Measurements from ENCODE around the gene KCTD1. TPM values are rescaled to one million over a fixed set of nuclear protein-coding genes. Genes with fewer than 3 reads are reported as not detected.

KCTD1 gene
- polyA plus RNA-seq (2013) = 2.8 TPM

DNA sequence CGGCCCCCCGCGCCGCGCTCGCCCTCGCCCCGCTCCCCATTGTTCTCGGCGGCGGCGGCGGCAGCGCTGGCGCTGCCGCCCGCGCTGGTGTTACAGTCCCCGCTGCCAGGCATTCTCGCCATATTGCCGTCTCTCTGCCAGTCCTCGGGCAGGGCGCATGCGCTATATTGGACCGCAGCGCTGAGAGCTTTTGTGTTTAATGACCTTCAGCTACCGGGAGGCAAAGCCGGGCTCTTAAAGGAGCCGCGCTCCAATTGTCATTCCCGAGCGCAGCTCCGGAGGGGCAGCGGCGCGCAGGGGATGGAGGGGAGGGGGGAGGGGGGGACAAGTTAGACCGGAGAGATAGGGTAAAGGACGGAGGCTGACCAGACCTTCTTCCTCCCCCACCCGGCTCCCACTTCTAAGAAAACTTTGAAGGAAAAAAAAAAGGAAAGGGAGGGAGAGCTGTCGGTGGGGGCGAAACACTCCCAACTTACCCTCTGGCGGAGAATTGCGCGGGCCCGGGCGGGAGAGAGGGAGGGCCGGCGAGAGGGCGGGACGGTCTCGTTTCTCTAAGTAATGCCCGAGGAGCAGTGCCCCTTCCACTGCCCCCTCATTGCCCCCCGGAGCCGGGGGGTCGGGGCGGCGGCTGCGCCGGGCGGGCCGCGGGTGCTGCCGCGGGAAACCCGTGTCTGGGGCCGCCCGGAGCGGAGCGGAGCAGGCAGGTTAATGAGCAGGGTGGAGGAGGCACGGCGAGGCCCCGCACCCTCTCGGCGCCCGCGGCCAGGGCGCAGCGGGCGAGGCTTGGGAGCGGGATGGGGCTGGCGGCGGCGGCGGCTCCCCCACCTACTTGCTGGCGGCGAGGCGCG is at the start of gene KCTD1:
TSS of gene KCTD1 (minus strand) at position 139 of the 848 bp plus-strand sequence. CDS start at position 122, 17 bp downstream.
- peaks cover 0 to 5% (median 0%) of the 10 kb centered on the region in 5 experiments for H3K9me3 ChIP-seq (ENCODE audit: control extremely low read depth in 1 of 5, control insufficient read depth in 4 of 5, insufficient read depth in 2 of 5, low read depth in 1 of 5, low read length in 4 of 5)
- CTCF ChIA-PET = interaction anchor here (1.0 to 2.6 kb wide), 3 partner anchors 14 to 165 kb away, joined by 3 to 8 read pairs (median 3); no protein-coding TSS in a partner anchor
- POLR2A ChIA-PET = no interaction called here
- H3K4me3 ChIP-seq (ENCODE audit: control insufficient read depth in 1 of 7, extremely low read depth in 1 of 7, insufficient read depth in 4 of 7, low read depth in 2 of 7, low read length in 6 of 7) = peak within 1 kb of the TSS; percentile 31 to 85 (median 72)
- DNase-seq = peak; percentile 83 to 90 (median 90)
- H3K27ac ChIP-seq (ENCODE audit: insufficient read depth in 1 of 2, low read depth in 1 of 2, low read length in 2 of 2, poor library complexity in 1 of 2, severe bottlenecking in 2 of 2) = no peak within 1 kb of the TSS
- 0% methylated on average over 49 of the region's 88 CpGs for WGBS (ENCODE audit: insufficient coverage)
- H3K4me1 ChIP-seq (ENCODE audit: control extremely low read depth in 1 of 4, control insufficient read depth in 4 of 4, insufficient read depth in 4 of 4, low read length in 3 of 4) = peaks cover 0 to 42% (median 30%) of the 10 kb centered on the region in 4 experiments
- peaks cover 14 to 61% (median 33%) of the 10 kb centered on the region in 5 experiments for H3K27me3 ChIP-seq (replicated peaks in 2 of 5; ENCODE audit: control insufficient read depth in 4 of 5, insufficient read depth in 5 of 5, low read length in 4 of 5)
- H3K36me3 ChIP-seq (ENCODE audit: control insufficient read depth in 4 of 4, insufficient read depth in 4 of 4, low read length in 3 of 4) = no peaks in the 10 kb centered on the region

- Histone ChIP-seq H3K36me3 (ENCODE audit: control insufficient read depth in 4 of 4, insufficient read depth in 4 of 4, low read length in 3 of 4) (no peaks in the 10 kb centered on the region), H3K4me3 (ENCODE audit: control insufficient read depth in 1 of 7, extremely low read depth in 1 of 7, insufficient read depth in 4 of 7, low read depth in 2 of 7, low read length in 6 of 7) (no peak overlapping the region), H3K27me3 (replicated peaks in 2 of 5; ENCODE audit: control insufficient read depth in 4 of 5, insufficient read depth in 5 of 5, low read length in 4 of 5) (peaks cover 0 to 8% (median 5%) of the 10 kb centered on the region in 5 experiments), H3K4me1 (ENCODE audit: control extremely low read depth in 1 of 4, control insufficient read depth in 4 of 4, insufficient read depth in 4 of 4, low read length in 3 of 4) (no peaks in the 10 kb centered on the region), H3K9me3 (ENCODE audit: control extremely low read depth in 1 of 5, control insufficient read depth in 4 of 5, insufficient read depth in 2 of 5, low read depth in 1 of 5, low read length in 4 of 5) (peaks cover 0 to 6% (median 0%) of the 10 kb centered on the region in 5 experiments), H3K27ac (ENCODE audit: insufficient read depth in 1 of 2, low read depth in 1 of 2, low read length in 2 of 2, poor library complexity in 1 of 2, severe bottlenecking in 2 of 2) (no peak overlapping the region)
- peak in 1 of 3 donors; percentile 6 for DNase-seq
- 69% methylated on average over 2 of the region's 2 CpGs for WGBS (ENCODE audit: insufficient coverage)
- POLR2A ChIA-PET = no interaction called here
- CTCF ChIA-PET = no interaction called here
Observed at GRCh38 chr18:26593365-26594320, 45.3 kb upstream of the KCTD1 start.

DNA sequence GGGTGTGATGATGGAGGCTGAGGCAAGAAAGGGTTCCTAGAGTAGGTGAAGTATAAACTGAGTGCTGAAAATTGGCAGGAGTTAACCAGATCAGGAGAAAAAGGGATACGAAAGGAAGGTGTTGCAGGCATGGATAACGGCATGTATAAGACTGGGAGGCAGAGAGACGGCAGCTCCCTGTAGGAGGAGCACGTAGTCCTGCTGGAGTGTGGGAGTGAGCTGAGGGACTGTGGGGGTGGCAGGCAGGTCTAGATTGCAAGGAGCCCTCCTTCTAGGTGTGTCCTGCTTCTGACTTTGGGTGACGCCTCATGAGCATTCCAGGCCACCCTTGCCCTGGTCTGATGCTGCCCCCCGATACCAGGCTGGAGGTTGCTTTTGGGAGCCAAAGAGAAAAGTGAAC is 36.4 kb upstream of the KCTD1 start:
- H3K36me3 ChIP-seq (ENCODE audit: control insufficient read depth in 4 of 4, insufficient read depth in 4 of 4, low read length in 3 of 4) = no peaks in the 10 kb centered on the region
- DNase-seq = no peak
- no peaks in the 10 kb centered on the region for H3K4me1 ChIP-seq (ENCODE audit: control extremely low read depth in 1 of 4, control insufficient read depth in 4 of 4, insufficient read depth in 4 of 4, low read length in 3 of 4)
- WGBS (ENCODE audit: insufficient coverage) = 96% methylated on average over 6 of the region's 6 CpGs
- H3K9me3 ChIP-seq (ENCODE audit: control extremely low read depth in 1 of 5, control insufficient read depth in 4 of 5, insufficient read depth in 2 of 5, low read depth in 1 of 5, low read length in 4 of 5) = no peaks in the 10 kb centered on the region
- H3K27ac ChIP-seq (ENCODE audit: insufficient read depth in 1 of 2, low read depth in 1 of 2, low read length in 2 of 2, poor library complexity in 1 of 2, severe bottlenecking in 2 of 2) = no peak overlapping the region
- H3K4me3 ChIP-seq (ENCODE audit: control insufficient read depth in 1 of 7, extremely low read depth in 1 of 7, insufficient read depth in 4 of 7, low read depth in 2 of 7, low read length in 6 of 7) = no peak overlapping the region
- ChIA-PET CTCF (no interaction called here), POLR2A (no interaction called here)
- peaks cover 0 to 1% (median 0%) of the 10 kb centered on the region in 5 experiments for H3K27me3 ChIP-seq (replicated peaks in 2 of 5; ENCODE audit: control insufficient read depth in 4 of 5, insufficient read depth in 5 of 5, low read length in 4 of 5)

DNA sequence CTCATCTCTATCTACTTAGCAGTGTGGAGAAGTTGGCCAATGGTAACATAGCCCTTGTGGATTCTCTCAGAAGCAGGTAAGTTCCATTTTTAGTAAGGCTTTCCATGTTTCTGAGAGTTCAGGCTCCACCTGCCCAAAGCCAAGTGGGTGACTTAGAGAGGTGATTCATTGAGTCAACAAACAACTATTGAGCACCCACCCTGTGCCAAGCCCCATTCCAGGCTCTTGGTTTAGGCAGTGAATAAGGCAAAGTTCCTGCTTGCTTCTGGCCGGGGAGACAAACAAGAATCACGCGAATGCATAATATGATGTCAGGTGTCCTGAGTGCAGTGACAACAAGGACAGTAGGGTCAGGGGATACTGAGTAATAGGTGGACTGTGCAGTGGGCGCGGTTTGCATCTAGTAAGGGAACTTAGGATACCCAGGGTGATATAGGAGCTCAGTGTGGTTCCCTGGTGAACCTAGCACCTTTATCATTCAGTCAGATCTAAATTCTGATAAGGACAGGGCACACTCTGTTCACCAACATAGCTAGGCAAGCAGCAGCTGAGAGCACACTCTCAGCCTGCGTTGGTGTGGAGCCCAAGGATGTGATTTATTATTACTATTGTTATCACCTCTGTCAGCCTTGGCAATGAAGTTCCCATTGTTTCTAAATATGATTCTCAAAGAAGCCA is 31.7 kb upstream of the KCTD1 start:
- WGBS (ENCODE audit: insufficient coverage) = 76% methylated on average over 5 of the region's 6 CpGs
- no peak for DNase-seq
- Histone ChIP-seq H3K4me1 (ENCODE audit: control extremely low read depth in 1 of 4, control insufficient read depth in 4 of 4, insufficient read depth in 4 of 4, low read length in 3 of 4) (peaks cover 0 to 9% (median 8%) of the 10 kb centered on the region in 4 experiments), H3K27ac (ENCODE audit: insufficient read depth in 1 of 2, low read depth in 1 of 2, low read length in 2 of 2, poor library complexity in 1 of 2, severe bottlenecking in 2 of 2) (no peak overlapping the region), H3K27me3 (replicated peaks in 2 of 5; ENCODE audit: control insufficient read depth in 4 of 5, insufficient read depth in 5 of 5, low read length in 4 of 5) (peaks cover 0 to 21% (median 5%) of the 10 kb centered on the region in 5 experiments), H3K4me3 (ENCODE audit: control insufficient read depth in 1 of 7, extremely low read depth in 1 of 7, insufficient read depth in 4 of 7, low read depth in 2 of 7, low read length in 6 of 7) (no peak overlapping the region), H3K36me3 (ENCODE audit: control insufficient read depth in 4 of 4, insufficient read depth in 4 of 4, low read length in 3 of 4) (no peaks in the 10 kb centered on the region), H3K9me3 (ENCODE audit: control extremely low read depth in 1 of 5, control insufficient read depth in 4 of 5, insufficient read depth in 2 of 5, low read depth in 1 of 5, low read length in 4 of 5) (no peaks in the 10 kb centered on the region)
- ChIA-PET CTCF (no interaction called here), POLR2A (no interaction called here)

DNA sequence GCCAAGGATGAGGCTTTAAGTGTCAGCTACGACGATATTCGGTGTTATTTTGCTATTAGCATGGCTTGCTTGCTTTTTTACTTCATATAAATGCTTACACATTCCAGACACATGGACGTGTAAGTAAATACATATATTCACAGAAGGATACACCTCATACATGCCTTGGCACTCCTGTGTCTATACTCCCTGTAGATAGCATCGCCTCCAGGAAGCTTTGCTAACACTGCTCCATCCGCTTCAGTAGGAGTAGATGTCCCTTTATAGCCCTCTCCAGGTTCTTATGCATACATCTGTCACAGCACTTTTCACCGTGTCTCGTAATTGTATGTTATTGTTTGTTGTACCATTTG is 27.5 kb upstream of the KCTD1 start:
- 45% methylated on average over 5 of the region's 8 CpGs for WGBS (ENCODE audit: insufficient coverage)
- no peak for DNase-seq
- Histone ChIP-seq H3K27ac (ENCODE audit: insufficient read depth in 1 of 2, low read depth in 1 of 2, low read length in 2 of 2, poor library complexity in 1 of 2, severe bottlenecking in 2 of 2) (no peak overlapping the region), H3K27me3 (replicated peaks in 2 of 5; ENCODE audit: control insufficient read depth in 4 of 5, insufficient read depth in 5 of 5, low read length in 4 of 5) (peaks cover 0 to 29% (median 10%) of the 10 kb centered on the region in 5 experiments), H3K4me1 (ENCODE audit: control extremely low read depth in 1 of 4, control insufficient read depth in 4 of 4, insufficient read depth in 4 of 4, low read length in 3 of 4) (peaks cover 0 to 12% (median 10%) of the 10 kb centered on the region in 4 experiments), H3K4me3 (ENCODE audit: control insufficient read depth in 1 of 7, extremely low read depth in 1 of 7, insufficient read depth in 4 of 7, low read depth in 2 of 7, low read length in 6 of 7) (peak overlapping the region in 3 of 7 experiments; percentile 59 to 79 (median 75)), H3K9me3 (ENCODE audit: control extremely low read depth in 1 of 5, control insufficient read depth in 4 of 5, insufficient read depth in 2 of 5, low read depth in 1 of 5, low read length in 4 of 5) (no peaks in the 10 kb centered on the region), H3K36me3 (ENCODE audit: control insufficient read depth in 4 of 4, insufficient read depth in 4 of 4, low read length in 3 of 4) (no peaks in the 10 kb centered on the region)
- POLR2A ChIA-PET = no interaction called here
- CTCF ChIA-PET = no interaction called here

- peaks cover 0 to 29% (median 10%) of the 10 kb centered on the region in 5 experiments for H3K27me3 ChIP-seq (replicated peaks in 2 of 5; ENCODE audit: control insufficient read depth in 4 of 5, insufficient read depth in 5 of 5, low read length in 4 of 5)
- no peaks in the 10 kb centered on the region for H3K9me3 ChIP-seq (ENCODE audit: control extremely low read depth in 1 of 5, control insufficient read depth in 4 of 5, insufficient read depth in 2 of 5, low read depth in 1 of 5, low read length in 4 of 5)
- no peak overlapping the region for H3K27ac ChIP-seq (ENCODE audit: insufficient read depth in 1 of 2, low read depth in 1 of 2, low read length in 2 of 2, poor library complexity in 1 of 2, severe bottlenecking in 2 of 2)
- peaks cover 0 to 12% (median 10%) of the 10 kb centered on the region in 4 experiments for H3K4me1 ChIP-seq (ENCODE audit: control extremely low read depth in 1 of 4, control insufficient read depth in 4 of 4, insufficient read depth in 4 of 4, low read length in 3 of 4)
- CTCF ChIA-PET = no interaction called here
- DNase-seq = peak; percentile 34 to 73 (median 61)
- peak overlapping the region; percentile 13 to 79 (median 59) for H3K4me3 ChIP-seq (ENCODE audit: control insufficient read depth in 1 of 7, extremely low read depth in 1 of 7, insufficient read depth in 4 of 7, low read depth in 2 of 7, low read length in 6 of 7)
- POLR2A ChIA-PET = no interaction called here
- WGBS (ENCODE audit: insufficient coverage) = 2% methylated on average over 17 of the region's 27 CpGs
- H3K36me3 ChIP-seq (ENCODE audit: control insufficient read depth in 4 of 4, insufficient read depth in 4 of 4, low read length in 3 of 4) = no peaks in the 10 kb centered on the region
Observed at GRCh38 chr18:26574958-26575864, 26.9 kb upstream of the KCTD1 start.
